H9 (cell line): Measurements from ENCODE around the gene MAPK13. TPM values are rescaled to one million over a fixed set of nuclear protein-coding genes. Genes with fewer than 3 reads are reported as not detected.

ENCODE experiments used
- DNase-seq: peaks from one replicate; pipeline ENCODE4 v3.0.0-alpha.2; 2017
- H2AFZ ChIP-seq: one replicate; pipeline ENCODE4 v1.6.1; 2013; ENCODE audit warnings: mild to moderate bottlenecking, low read length, control low read depth, moderate library complexity
- H2AK5ac ChIP-seq: 2 replicates; pipeline ENCODE4 v1.6.1; 2013; ENCODE audit warnings: low read length, control low read depth, mixed read lengths; ENCODE audit not compliant: insufficient read length
- H2BK120ac ChIP-seq: one replicate; pipeline ENCODE4 v1.6.1; 2013; ENCODE audit warnings: low read depth, mild to moderate bottlenecking, low read length, control low read depth, inconsistent platforms; ENCODE audit not compliant: poor library complexity, severe bottlenecking
- H2BK12ac ChIP-seq: 2 replicates; pipeline ENCODE4 v1.6.1; 2013; ENCODE audit warnings: low read length, control low read depth, mixed read lengths, low read depth; ENCODE audit not compliant: insufficient read length
- H2BK15ac ChIP-seq: 2 replicates; pipeline ENCODE4 v1.6.1; 2013; ENCODE audit warnings: low read depth, low read length, control low read depth
- H2BK20ac ChIP-seq: one replicate; pipeline ENCODE4 v1.6.1; 2013; ENCODE audit warnings: low read depth, mild to moderate bottlenecking, low read length, control low read depth, inconsistent platforms; ENCODE audit not compliant: poor library complexity, severe bottlenecking
- H2BK5ac ChIP-seq: 2 replicates; pipeline ENCODE4 v1.6.1; 2013; ENCODE audit warnings: low read length, control low read depth, mixed read lengths; ENCODE audit not compliant: insufficient read length
- H3K14ac ChIP-seq: 2 replicates; pipeline ENCODE4 v1.6.1; 2013; ENCODE audit warnings: low read length, control low read depth; ENCODE audit not compliant: insufficient read depth
- H3K18ac ChIP-seq: 2 replicates; pipeline ENCODE4 v1.6.1; 2013; ENCODE audit warnings: low read depth, mild to moderate bottlenecking, mixed read lengths, low read length, control low read depth; ENCODE audit not compliant: insufficient read length
- H3K23ac ChIP-seq: 2 replicates; pipeline ENCODE4 v1.6.1; 2013; ENCODE audit warnings: low read length, control low read depth, mixed read lengths, low read depth; ENCODE audit not compliant: insufficient read length
- H3K23me2 ChIP-seq: 2 replicates; pipeline ENCODE4 v1.6.1; 2013; ENCODE audit warnings: low read depth, mild to moderate bottlenecking, mixed read lengths, low read length, control low read depth; ENCODE audit not compliant: insufficient read length, poor library complexity, severe bottlenecking
- H3K27ac ChIP-seq: 2 replicates; pipeline ENCODE4 v1.5.1; 2013; ENCODE audit warnings: low read length, control low read depth, mixed read lengths, low read depth; ENCODE audit not compliant: insufficient read length
- H3K27me3 ChIP-seq: 2 replicates; pipeline ENCODE4 v1.6.1; 2013; ENCODE audit warnings: low read length, control low read depth, inconsistent platforms; ENCODE audit not compliant: insufficient read depth
- H3K4ac ChIP-seq: 2 replicates; pipeline ENCODE4 v1.6.1; 2013; ENCODE audit warnings: low read depth, mild to moderate bottlenecking, control low read depth, inconsistent platforms, low read length, moderate library complexity
- H3K4me1 ChIP-seq: 2 replicates; pipeline ENCODE4 v1.6.1; 2013; ENCODE audit warnings: low read length, control low read depth, inconsistent platforms; ENCODE audit not compliant: insufficient read depth
- H3K4me2 ChIP-seq: 2 replicates; pipeline ENCODE4 v1.6.1; 2013; ENCODE audit warnings: low read length, control low read depth, mixed read lengths; ENCODE audit not compliant: insufficient read length, insufficient read depth
- H3K56ac ChIP-seq: 2 replicates; pipeline ENCODE4 v1.6.1; 2013; ENCODE audit warnings: low read depth, mild to moderate bottlenecking, mixed read lengths, low read length, control low read depth; ENCODE audit not compliant: insufficient read length
- H3K79me1 ChIP-seq: 2 replicates; pipeline ENCODE4 v1.6.1; 2013; ENCODE audit warnings: low read depth, mild to moderate bottlenecking, moderate library complexity, low read length, control low read depth, inconsistent platforms; ENCODE audit not compliant: insufficient read depth, poor library complexity, severe bottlenecking
- H3K79me2 ChIP-seq: 2 replicates; pipeline ENCODE4 v1.6.1; 2013; ENCODE audit warnings: low read length, control low read depth, inconsistent platforms; ENCODE audit not compliant: insufficient read depth
- H3K9ac ChIP-seq: 2 replicates; pipeline ENCODE4 v1.6.1; 2013; ENCODE audit warnings: low read length, control low read depth, mixed read lengths; ENCODE audit not compliant: insufficient read length; ENCODE audit errors: extremely low read depth
- H3K9me3 ChIP-seq: one replicate; pipeline ENCODE4 v1.6.1; 2013; ENCODE audit warnings: low read depth, low read length, inconsistent platforms; ENCODE audit not compliant: control insufficient read depth
- H3T11ph ChIP-seq: one replicate; pipeline ENCODE4 v1.6.1; 2013; ENCODE audit warnings: mild to moderate bottlenecking, low read length, control low read depth, inconsistent platforms
- H4K20me1 ChIP-seq: one replicate; pipeline ENCODE4 v1.6.1; 2013; ENCODE audit not compliant: control insufficient read depth, insufficient read length, insufficient read depth
- H4K5ac ChIP-seq: 2 replicates; pipeline ENCODE4 v1.6.1; 2013; ENCODE audit warnings: low read depth, mild to moderate bottlenecking, mixed read lengths, low read length, control low read depth; ENCODE audit not compliant: insufficient read length
- H4K8ac ChIP-seq: replicated peaks from 2 replicates; pipeline ENCODE4 v1.6.1; 2013; ENCODE audit warnings: low read length, control low read depth, mixed read lengths, low read depth; ENCODE audit not compliant: insufficient read length
- H4K91ac ChIP-seq: 2 replicates; pipeline ENCODE4 v1.6.1; 2013; ENCODE audit warnings: low read depth, mild to moderate bottlenecking, moderate library complexity, mixed read lengths, low read length, control low read depth; ENCODE audit not compliant: insufficient read length
- H3K27ac Mint-ChIP-seq, 3 experiments: 2 replicates in 2 of 3; 3 replicates in 1 of 3; pipeline ENCODE4 v1.8.0; 2020 to 2021; ENCODE audit warnings: mixed read lengths in 3 of 3, mild to moderate bottlenecking in 1 of 3, moderate library complexity in 1 of 3
- H3K27me3 Mint-ChIP-seq: 2 replicates; pipeline ENCODE4 v1.8.0; 2021; ENCODE audit warnings: low read depth, mild to moderate bottlenecking, moderate library complexity, mixed read lengths
- H3K36me3 Mint-ChIP-seq, 3 experiments: 2 replicates in 2 of 3; 3 replicates in 1 of 3; pipeline ENCODE4 v1.8.0; 2020 to 2021; ENCODE audit warnings: low read depth in 3 of 3, mixed read lengths in 3 of 3; ENCODE audit not compliant: insufficient read depth in 1 of 3
- H3K4me1 Mint-ChIP-seq, 2 experiments: 2 replicates each; pipeline ENCODE4 v1.8.0; 2020; ENCODE audit warnings: mixed read lengths in 2 of 2
- H3K4me3 Mint-ChIP-seq, 2 experiments: 2 replicates in 1 of 2; 3 replicates in 1 of 2; pipeline ENCODE4 v1.8.0; 2020 to 2021; ENCODE audit warnings: mild to moderate bottlenecking in 2 of 2, mixed read lengths in 2 of 2, moderate library complexity in 1 of 2
- H3K9me3 Mint-ChIP-seq, 2 experiments: 2 replicates in 1 of 2; 3 replicates in 1 of 2; pipeline ENCODE4 v1.8.0; 2020; ENCODE audit warnings: mild to moderate bottlenecking in 2 of 2, mixed read lengths in 2 of 2, moderate library complexity in 1 of 2
- WGBS: extraction: QIAGEN DNeasy Blood & Tissue Kit; methylation state at CpG from one replicate; pipeline ENCODE4 v1.1.7; 2013; ENCODE audit warnings: missing lambda C conversion rate, low lambda C conversion rate, mixed read lengths; ENCODE audit not compliant: insufficient read length; ENCODE audit errors: extremely low coverage; 5-methylcytosine and 5-hydroxymethylcytosine counted together
- total RNA-seq: library from RNA; stranded (reverse); gene quantifications from 2 replicates; pipeline ENCODE4 v1.2.1, GENCODE V29; 2021
- TF ChIP-seq, protein P1 (sequence below): fragments of 200-600 bp; sonication (generic); conservative IDR thresholded peaks from 3 replicates; pipeline ENCODE4 v1.8.0; 2021; ENCODE audit warnings: antibody characterized with exemption, mild to moderate bottlenecking

Gene MAPK13
- total RNA-seq, 1 experiment from 2014 or later = 18.9 TPM

- Mint-ChIP-seq H3K27ac (no peak overlapping the region), H3K27me3 (no peaks in the 10 kb centered on the region), H3K9me3 (no peaks in the 10 kb centered on the region), H3K4me1 (peaks cover 18% of the 10 kb centered on the region in 2 experiments), H3K4me3 (no peak overlapping the region), H3K36me3 (peaks cover 0 to 9% (median 4%) of the 10 kb centered on the region in 3 experiments; a peak in 4 of 7 replicates)
- H3K18ac ChIP-seq = no peak overlapping the region
- H2BK15ac ChIP-seq = no peak overlapping the region
- no peak overlapping the region for H2BK120ac ChIP-seq
- no peak overlapping the region for H3K14ac ChIP-seq
- H2AFZ ChIP-seq = no peak overlapping the region
- no peaks in the 10 kb centered on the region for H3K9me3 ChIP-seq
- no peak overlapping the region for H4K5ac ChIP-seq
- no peaks in the 10 kb centered on the region for H4K20me1 ChIP-seq
- H3K56ac ChIP-seq = no peak overlapping the region
- no peak for DNase-seq
- no peak overlapping the region for H4K8ac ChIP-seq
- no peaks in the 10 kb centered on the region for H3K79me1 ChIP-seq
- H3K79me2 ChIP-seq = no peaks in the 10 kb centered on the region
- H3K27me3 ChIP-seq = no peaks in the 10 kb centered on the region
- no peak overlapping the region for H3K4ac ChIP-seq
- no peak overlapping the region for H3T11ph ChIP-seq
- no peak overlapping the region for H3K9ac ChIP-seq
- WGBS = no CpG with 5 or more reads among the region's 10 CpGs
- H3K27ac ChIP-seq = no peak overlapping the region
- no peak overlapping the region for H3K23ac ChIP-seq
- H2BK20ac ChIP-seq = no peak overlapping the region
- no peak overlapping the region for H3K4me2 ChIP-seq
- TF ChIP-seq, protein P1, sequence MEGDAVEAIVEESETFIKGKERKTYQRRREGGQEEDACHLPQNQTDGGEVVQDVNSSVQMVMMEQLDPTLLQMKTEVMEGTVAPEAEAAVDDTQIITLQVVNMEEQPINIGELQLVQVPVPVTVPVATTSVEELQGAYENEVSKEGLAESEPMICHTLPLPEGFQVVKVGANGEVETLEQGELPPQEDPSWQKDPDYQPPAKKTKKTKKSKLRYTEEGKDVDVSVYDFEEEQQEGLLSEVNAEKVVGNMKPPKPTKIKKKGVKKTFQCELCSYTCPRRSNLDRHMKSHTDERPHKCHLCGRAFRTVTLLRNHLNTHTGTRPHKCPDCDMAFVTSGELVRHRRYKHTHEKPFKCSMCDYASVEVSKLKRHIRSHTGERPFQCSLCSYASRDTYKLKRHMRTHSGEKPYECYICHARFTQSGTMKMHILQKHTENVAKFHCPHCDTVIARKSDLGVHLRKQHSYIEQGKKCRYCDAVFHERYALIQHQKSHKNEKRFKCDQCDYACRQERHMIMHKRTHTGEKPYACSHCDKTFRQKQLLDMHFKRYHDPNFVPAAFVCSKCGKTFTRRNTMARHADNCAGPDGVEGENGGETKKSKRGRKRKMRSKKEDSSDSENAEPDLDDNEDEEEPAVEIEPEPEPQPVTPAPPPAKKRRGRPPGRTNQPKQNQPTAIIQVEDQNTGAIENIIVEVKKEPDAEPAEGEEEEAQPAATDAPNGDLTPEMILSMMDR = no peak
- no peaks in the 10 kb centered on the region for H3K23me2 ChIP-seq
- no peak overlapping the region for H4K91ac ChIP-seq
- no peak overlapping the region for H2BK5ac ChIP-seq
- peaks cover 2% of the 10 kb centered on the region; the same call in 1 of the 2 replicates for H3K4me1 ChIP-seq
- H2BK12ac ChIP-seq = no peak overlapping the region
- H2AK5ac ChIP-seq = no peak overlapping the region
These were observed 14.9 kb upstream of the MAPK13 start for GRCh38 chr6:36115412-36115811.
